ENCODE data around the gene APBA2. TPM values are rescaled to one million over a fixed set of nuclear protein-coding genes. Genes with fewer than 3 reads are reported as not detected.

Gene APBA2
- total RNA-seq, 1 donor from 2014 or later, result 30.0 TPM

GRCh38 chr15:28969511-28970085 lies 83.8 kb downstream of the APBA2 start:
- no peak overlapping the region for H3K4me3 ChIP-seq (ENCODE audit: low read depth, low read length)
- no peak for TF ChIP-seq CTCF (conservative IDR thresholded peaks at IDR 0.05; ENCODE audit: low read depth, low read length)
- DNase-seq (ENCODE audit: low read depth), result no peak

GRCh38 chr15:28974142-28974541 lies 88.4 kb downstream of the APBA2 start:
- TF ChIP-seq CTCF (conservative IDR thresholded peaks at IDR 0.05; ENCODE audit: low read depth, low read length), result no peak
- DNase-seq (ENCODE audit: low read depth), result no peak
- no peak overlapping the region for H3K4me3 ChIP-seq (ENCODE audit: low read depth, low read length)

- DNase-seq (ENCODE audit: low read depth), result no peak
- TF ChIP-seq CTCF (conservative IDR thresholded peaks at IDR 0.05; ENCODE audit: low read depth, low read length), result peak; percentile 89
- no peak overlapping the region for H3K4me3 ChIP-seq (ENCODE audit: low read depth, low read length)
Measured at GRCh38 chr15:28975766-28976179, 90.0 kb downstream of the APBA2 start.

- DNase-seq (ENCODE audit: low read depth), result peak; percentile 93
- TF ChIP-seq CTCF (conservative IDR thresholded peaks at IDR 0.05; ENCODE audit: low read depth, low read length), result no peak
- no peak overlapping the region for H3K4me3 ChIP-seq (ENCODE audit: low read depth, low read length)
Measured at GRCh38 chr15:28977377-28978010, 91.7 kb downstream of the APBA2 start.

DNA sequence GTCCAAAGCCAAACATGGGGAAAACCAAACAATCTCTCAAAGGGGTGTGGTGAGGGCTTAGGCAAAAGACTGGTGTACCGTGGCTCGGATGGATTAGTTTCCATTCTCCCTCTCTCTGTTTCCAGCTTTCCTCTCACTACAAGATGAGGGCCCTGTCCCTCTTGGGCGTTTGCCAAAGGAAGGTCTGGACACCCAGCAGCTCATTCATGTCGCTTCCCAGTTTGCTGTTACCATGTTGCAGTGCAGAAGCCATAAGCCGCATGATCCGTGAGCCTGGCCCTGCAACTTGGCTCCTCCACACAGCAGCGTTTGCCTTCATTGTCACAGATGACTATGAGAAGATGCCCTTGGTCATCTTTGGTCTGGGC lies 92.2 kb downstream of the APBA2 start:
- no peak for TF ChIP-seq CTCF (conservative IDR thresholded peaks at IDR 0.05; ENCODE audit: low read depth, low read length)

DNA sequence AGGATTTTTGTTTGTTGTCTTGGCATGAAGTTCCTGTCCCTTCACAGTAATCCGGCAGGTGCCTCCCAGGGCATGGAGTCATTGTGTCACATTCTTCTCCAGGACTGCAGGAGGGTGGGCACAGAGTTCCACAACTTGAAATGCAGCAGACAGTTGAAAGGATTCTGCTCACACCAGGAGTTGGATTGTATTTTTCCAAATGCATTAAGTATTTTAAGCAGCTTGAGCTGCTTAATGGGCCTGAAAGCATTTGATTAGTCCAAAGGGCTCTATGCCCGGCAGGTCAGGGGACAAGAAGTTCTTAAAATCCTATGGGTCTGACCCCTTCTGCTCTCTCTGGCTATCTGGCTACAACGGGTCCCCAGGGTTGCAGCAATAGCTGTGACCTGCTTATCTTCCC lies 92.9 kb downstream of the APBA2 start:
- no peak for TF ChIP-seq CTCF (conservative IDR thresholded peaks at IDR 0.05; ENCODE audit: low read depth, low read length)
- no peak overlapping the region for H3K4me3 ChIP-seq (ENCODE audit: low read depth, low read length)
- DNase-seq (ENCODE audit: low read depth), result no peak

More for the DNA sequence above, 92.2 kb downstream of the APBA2 start:
- DNase-seq (ENCODE audit: low read depth), result no peak
- H3K4me3 ChIP-seq (ENCODE audit: low read depth, low read length), result no peak overlapping the region
